Hippocampal formation (tissue), 2 donors: ENCODE data around the gene MSRB1.
"Not testable (repeated sequence)": the region's sequence is repeated elsewhere in the genome, so short reads cannot be mapped to it uniquely, and the experiment has no call there.

ENCODE experiments used
- DNase-seq, 2 donors: peaks; one replicate each; lab custom pipeline; 2025; lab: John Stamatoyannopoulos, UW

Gene MSRB1

DNA sequence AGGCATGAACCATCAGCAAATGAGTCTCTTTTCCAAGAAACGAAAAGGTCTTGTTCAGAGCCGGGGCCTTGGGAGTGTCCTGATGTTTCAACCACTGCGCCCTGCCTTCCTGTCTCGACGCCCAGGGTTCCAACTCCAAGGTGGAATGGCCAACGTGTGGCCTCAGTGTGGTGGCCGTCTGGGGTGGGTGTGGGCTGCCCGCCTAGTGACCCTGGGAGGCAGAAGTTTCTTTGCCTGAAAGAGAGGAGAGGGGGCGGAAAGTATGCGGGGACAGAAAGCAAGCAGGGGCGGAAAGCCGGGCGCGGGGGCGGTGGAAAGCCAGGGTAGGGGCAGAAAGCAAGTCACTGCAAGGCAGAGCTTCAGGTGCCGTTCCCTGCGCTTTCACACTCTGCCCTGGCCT is 4.1 kb downstream of the MSRB1 start:
- no peak for DNase-seq

GRCh38 chr16:1938316-1938715 is 4.7 kb downstream of the MSRB1 start:
- DNase-seq: no peak

GRCh38 chr16:1936945-1937479 is 6.0 kb downstream of the MSRB1 start:
- DNase-seq: no peak

DNA sequence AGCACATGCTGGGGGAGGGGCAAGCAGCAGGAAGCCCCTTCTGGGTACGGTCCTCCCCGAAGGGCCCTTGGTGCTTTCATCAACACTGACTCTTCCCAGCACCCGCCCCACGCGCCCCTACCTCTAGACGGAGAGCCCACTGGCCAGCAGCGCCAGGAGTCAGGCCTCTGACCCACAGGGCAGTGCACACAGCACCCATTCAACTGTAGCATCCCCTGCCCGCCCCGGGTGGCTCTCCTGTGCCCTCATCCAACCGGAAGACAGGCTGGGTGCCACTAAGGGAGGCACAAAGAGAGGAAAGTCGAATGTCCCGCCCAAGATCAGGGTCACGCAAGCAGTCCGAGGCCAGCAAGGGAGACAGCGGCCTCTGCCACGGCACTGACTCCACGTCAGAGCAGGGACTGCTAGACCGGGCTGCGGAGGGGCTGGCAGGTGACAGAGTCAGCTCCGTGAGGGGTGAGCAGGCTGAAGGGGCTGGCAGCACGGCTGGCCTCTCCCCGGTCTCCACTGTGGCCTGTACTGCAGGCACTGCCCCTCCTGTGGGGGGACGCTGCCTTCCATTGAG is 9.8 kb downstream of the MSRB1 start:
- DNase-seq: no peak

DNA sequence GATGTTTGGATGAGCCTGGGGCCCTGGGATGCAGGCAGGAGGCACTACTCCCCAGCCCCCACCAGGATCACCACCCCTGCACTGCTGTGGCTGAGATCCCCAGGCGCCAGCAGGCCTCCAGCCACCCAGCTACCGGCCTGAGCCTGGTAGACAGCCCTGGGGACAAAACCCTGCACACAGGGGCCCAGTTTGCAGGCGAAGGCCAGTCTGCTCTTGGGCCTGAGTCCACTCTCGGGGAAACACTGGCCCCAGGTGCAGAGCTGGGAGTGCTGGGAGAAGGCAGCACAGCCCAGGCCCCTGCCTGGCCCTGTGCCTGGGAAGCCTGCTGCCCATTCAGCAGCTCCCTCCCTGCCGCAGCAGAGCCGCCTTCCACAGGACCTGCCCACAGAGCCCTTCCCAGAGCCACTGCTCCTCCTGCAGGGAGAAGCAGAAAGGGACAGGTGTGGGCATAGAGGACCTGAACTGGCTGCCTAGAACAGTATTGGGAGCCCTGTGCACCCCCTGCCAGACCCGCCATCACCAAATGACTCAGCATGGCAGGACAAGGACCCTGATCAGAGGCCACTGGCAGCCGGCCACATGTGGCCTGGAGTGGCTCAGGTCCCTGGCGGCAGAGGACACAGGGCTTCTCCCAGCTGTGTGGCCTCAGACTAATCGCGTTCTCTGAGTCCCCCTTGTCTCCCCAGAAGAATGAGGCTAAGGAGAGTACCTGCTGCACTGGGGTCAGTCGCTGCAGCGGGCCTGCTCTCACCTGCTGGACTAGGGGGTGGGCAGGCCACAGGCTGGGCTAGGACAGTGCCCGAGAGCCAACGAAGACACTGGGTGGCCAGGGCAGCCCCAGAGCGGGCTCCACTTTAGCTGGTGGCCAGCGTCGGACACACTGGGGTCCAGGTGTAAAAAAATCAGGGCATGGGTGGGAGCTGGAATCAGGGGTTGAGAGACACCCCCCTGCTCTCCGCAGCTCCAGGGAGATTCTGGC is 10.7 kb downstream of the MSRB1 start:
- no peak for DNase-seq

DNA sequence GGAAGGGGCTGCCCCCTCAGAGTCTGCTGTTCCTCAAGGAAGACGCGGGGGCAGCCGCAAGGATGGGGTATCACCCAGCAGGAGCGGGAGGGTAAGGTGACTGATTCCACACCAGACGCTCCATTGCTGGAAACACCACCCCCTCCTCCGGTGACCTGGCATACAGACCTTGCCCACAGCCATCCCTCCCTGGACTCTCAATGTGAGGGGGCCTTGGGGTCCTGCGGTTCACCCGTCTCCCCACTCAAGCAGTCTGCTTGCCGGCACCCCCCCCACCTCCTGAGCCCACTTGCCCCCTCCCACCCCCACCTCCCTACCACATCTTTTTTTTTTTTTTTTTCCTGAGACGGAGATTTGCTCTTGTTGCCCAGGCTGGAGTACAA is 12.7 kb downstream of the MSRB1 start:
- DNase-seq: no peak

DNA sequence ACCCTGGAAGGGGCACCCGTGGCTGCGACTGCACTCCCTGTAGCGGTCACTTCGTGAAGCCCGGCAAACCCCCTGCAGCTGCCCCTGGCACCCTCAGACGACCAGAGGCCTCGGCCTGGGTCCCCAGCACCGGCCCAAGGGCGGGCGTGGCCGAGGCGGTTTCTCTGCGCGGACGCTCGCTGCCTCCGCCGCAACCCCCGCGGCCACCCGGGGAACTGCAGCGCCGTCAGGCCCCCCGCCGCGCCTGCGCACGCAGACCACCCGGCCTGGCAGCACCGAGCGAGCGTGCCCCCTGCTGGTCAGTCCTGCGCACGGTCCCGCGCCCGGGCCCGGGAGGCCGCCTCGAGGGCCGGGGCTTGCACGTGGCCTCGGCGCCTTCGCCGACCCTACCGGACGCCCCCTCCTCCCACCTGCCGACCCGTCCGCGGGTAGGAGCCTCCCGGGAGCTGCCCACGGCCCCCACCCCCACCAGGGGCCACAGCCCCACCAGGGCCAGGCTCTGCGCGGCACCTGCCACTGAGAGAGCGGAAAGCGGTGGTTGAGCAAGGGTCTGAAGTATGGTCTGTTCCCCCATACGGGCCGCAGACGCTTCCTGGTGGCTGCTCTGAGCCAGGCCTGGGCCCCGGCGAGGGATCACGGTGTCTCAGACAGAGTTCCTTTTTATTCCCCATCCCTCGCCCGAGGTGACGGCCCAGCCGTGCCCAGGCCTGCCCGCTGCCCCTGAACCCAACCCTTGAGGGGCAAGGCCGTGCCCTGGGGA is 13.2 kb downstream of the MSRB1 start:
- peak; percentile 73 to 84 for DNase-seq

DNA sequence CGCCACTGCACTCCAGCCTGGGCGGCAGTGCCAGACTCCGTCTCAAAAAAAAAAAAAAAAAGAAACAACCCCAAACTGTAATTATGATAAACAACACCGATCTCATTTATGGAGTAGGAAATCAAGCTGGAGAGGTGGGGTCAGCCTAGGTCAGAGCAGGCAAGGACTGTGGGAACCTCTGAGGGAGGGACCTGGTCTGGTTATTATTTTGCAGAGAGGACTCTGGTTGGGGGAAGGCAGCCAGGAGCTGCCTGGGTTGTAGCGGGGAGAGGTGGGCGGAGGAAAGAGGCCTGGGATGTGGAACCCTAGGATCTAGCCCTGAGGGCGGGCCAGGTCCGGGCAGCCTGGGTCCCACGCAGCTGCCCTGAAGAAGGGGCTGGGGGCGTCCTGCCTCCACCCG is 13.9 kb downstream of the MSRB1 start:
- DNase-seq: no peak

GRCh38 chr16:1926271-1926670 is 16.7 kb downstream of the MSRB1 start:
- DNase-seq: no peak

- DNase-seq: no peak
Measured at GRCh38 chr16:1924095-1924494, 18.9 kb downstream of the MSRB1 start.

DNA sequence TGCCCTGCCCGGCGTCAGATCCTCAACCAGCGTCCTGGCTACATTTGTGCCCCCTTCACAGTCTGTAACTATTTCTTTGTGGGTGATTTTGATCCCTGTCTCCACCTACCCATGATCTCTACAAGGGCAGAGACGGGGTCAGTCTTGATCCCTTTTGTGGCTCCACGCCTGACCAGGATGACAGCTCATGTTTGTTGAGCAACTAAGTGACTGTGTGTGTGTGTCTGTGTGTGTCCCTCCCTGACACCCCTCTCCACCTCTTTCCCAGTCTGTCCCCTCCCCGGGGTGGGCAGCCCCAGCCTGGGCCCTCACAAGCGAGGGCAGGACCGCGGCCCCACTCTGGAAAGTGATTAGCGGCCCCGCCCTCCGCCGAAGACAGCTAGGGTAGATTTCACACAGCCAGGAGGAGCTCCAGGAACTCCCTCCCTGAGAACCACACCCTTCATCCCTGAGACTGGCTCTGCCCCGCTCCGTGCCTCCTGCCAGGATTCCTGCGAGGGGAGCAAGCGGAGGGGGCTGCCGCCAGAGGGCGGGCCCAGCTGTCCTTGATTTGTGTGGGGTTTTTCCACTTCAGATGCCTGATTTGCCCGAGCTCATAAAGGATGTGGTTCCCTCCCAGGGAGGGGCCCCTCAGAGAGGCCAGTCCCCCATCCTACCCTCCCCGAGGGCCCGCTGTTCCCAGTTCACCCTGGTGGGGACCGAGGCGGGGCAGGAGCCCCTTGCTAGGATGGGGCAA is 19.5 kb downstream of the MSRB1 start:
- no peak for DNase-seq

DNA sequence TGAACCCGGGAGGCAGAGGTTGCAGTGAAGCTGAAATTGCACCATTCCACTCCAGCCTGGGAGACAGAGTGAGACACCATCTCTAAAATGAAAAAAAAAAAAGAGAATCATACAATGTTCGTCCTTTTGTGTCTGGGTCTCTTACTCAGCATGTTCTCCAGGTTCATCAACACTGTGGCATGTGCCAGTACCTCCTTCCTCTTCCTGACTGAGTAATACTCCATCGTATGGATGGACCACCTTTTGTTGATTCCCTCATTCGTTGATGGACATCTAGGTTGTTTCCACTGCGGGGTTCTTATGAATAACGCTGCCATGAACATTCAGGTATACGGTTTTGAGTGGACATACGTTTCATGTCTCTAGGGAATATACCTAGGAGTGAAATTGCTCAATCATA is 20.6 kb downstream of the MSRB1 start:
- DNase-seq: no peak

DNA sequence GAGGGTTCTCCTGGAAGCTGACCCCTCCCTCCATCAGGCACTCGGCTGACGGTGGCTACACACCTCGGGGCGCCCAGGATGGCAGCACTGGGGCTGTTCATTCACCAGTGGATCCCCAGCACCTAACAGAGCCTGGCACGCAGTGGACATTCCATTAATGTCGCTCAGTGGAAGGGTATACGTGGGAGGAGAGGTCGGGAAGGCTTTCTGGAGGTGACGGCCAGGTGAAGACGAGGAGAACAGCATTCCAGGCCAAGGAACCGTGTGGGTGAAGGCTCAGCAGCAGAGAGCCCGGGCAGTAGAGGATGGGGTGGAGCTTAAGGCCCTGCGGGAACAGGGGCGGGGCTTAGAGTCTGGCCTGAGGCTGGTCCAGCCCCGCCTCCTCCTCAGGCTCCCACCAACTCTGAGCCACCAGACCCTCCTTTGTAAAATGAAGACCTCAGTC is 22.2 kb downstream of the MSRB1 start:
- DNase-seq: no peak

DNA sequence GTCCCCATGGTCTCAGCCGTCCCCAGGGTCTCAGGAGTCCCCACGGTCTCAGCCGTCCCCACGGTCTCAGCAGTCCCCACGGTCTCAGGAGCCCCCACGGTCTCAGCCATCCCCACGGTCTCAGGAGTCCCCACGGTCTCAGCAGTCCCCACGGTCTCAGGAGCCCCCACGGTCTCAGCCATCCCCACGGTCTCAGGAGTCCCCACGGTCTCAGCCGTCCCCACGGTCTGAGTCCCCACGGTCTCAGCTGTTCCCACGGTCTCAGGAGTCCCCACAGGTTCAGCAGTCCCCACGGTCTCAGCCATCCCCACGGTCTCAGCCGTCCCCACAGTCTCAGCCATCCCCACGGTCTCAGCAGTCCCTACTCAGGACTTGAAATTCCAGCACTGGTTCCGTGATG is 22.9 kb downstream of the MSRB1 start:
- DNase-seq: not testable (repeated sequence)

DNA sequence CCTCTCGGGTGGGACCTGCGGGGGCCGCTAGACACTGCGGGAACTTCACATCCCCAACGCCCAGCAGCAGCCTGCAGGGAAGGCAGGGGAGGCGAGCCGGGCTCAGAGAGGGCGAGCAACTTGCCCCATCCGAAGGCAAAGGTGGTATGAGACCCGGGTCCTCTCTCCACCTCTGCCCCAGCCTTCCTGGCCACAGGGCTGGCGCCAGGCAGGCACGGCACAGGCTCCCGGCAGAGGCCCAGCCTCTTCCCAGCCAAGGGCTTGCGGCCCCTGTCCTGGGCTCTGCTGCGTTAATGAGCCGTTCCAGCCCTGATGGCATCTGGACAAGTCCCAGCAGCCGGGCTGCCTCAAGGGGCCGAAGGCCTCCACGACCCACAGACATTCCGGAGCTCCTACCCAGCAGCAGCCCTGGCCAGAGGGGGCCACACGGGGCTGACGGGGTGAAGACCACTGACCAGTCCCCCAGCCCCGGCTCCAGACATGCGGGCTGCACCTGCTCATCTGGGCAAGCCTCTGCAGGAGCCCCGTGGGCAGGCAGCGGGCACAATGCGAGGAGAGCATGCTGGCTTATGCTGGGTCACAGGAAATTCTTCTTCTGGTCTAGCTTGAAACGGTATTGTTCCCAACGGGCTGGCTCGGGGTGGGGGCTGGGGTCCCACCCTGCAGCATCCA is 23.5 kb downstream of the MSRB1 start:
- DNase-seq: no peak

DNA sequence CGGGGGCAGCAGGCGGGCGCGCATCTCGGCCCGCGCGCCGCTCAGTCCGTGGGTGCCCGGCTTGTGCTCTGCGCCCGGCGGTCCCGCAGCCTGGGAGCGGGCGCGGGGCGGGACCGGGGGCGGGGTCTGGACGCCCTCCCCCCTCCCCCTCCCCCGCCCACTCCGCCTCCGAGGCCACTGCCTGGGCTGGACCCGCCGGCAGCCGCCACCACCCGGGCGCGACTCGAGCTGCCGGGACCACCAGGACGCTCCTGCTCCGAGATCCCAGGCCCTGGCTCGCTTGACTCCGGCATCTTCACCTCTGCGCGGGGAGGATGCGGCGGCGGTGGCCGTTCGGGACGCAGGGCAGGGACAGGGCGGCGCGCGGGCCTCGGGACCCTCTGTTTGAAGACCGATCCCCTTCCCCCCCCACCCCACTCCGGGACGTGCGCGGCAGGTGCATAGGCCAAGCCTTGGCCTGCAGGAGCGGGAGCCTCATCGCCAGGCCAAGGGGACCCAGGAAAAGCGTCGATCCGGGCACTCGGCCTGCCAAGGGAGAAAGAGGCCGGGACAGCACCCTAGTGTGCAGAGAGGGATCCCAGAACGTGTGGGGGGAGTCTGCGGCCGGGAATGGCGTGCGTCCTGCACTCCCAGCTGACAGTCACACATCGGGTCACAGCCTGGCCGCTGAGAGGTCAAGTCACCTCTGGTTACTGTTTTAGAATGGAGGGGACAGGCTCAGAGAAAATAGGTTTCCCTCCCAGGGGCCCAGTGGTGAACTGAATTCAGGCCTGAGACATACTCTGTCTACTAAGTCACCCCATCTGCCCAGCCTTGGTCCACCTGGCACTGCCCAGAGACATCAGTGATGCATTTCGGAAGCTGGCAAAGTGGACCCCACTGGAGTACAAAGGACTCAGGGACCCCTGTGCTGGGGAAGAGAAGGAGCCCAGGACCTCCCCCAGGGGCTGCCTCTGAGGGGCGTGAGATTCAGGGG is 24.4 kb downstream of the MSRB1 start, which contains the start of gene HS3ST6:
Gene HS3ST6 (minus strand): TSS at position 65 of the 976 bp plus-strand sequence. CDS start 92 bp downstream, outside the sequence.
- no peak for DNase-seq

GRCh38 chr16:1917665-1918350 is 25.2 kb downstream of the MSRB1 start:
- DNase-seq: no peak

DNA sequence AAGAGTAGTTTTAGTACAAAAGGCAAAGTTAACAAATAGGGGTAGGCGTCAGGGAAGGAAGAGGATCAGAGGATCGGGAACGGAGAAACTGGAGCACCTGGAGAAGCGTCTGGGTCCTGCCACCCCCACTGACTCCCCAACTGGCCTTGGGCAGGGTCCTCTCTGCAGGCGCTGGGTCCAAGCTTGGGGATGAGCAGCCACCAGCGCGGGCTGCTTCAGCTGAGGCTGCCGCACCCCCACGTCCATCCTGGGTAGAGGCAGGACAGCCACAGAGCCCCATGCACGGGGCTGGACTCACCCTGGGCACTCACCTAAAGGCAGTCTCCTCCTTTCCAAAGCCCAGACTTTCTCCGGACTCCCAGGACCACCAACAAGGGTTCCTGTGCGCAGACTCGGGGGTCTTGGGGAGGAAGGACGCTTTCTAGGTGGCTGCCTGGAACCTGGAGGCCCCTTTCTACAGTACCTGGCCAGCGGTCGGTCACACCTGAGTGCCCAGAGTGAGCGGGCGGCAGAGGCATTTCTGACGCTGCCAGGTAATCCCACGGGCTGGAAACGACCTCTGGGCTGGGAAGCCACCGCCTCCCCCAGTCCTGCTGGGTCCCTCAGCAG is 25.8 kb downstream of the MSRB1 start:
- DNase-seq: no peak

GRCh38 chr16:1916640-1916990 is 26.4 kb downstream of the MSRB1 start:
- no peak for DNase-seq
